Activated T-helper 17 cell treated with anti-CD3 and anti-CD28 coated beads, Interleukin-2, amount 50 U/mL, for 72 hours (primary cell): ENCODE measurements around the gene C2CD4A. TPM values are rescaled to one million over a fixed set of nuclear protein-coding genes. Genes with fewer than 3 reads are reported as not detected.
A peak's percentile ranks its signal among the peaks of the same experiment; 100 is the strongest.

Experiments
- ATAC-seq: fragments of 150-1000 bp; cut with Tn5 transposase; replicated peaks from 2 replicates; pipeline ENCODE4 v1.10.0; 2021; ENCODE audit warnings: mild to moderate bottlenecking, moderate library complexity
- H3K27ac Mint-ChIP-seq: one replicate; pipeline ENCODE4 v1.8.0; 2022; ENCODE audit warnings: mixed read lengths
- H3K27me3 Mint-ChIP-seq: one replicate; pipeline ENCODE4 v1.8.0; 2022; ENCODE audit warnings: mixed read lengths
- H3K36me3 Mint-ChIP-seq: one replicate; pipeline ENCODE4 v1.8.0; 2022; ENCODE audit warnings: low read depth, mild to moderate bottlenecking, mixed read lengths
- H3K4me1 Mint-ChIP-seq: one replicate; pipeline ENCODE4 v1.8.0; 2022; ENCODE audit warnings: mixed read lengths
- H3K4me3 Mint-ChIP-seq: one replicate; pipeline ENCODE4 v1.8.0; 2022; ENCODE audit warnings: mild to moderate bottlenecking, mixed read lengths
- H3K9me3 Mint-ChIP-seq: one replicate; pipeline ENCODE4 v1.8.0; 2022; ENCODE audit warnings: mixed read lengths
- total RNA-seq, 2 donors: library from RNA; stranded (reverse); gene quantifications; one replicate each; pipeline ENCODE4 v1.2.3, GENCODE V29; 2022

C2CD4A gene
- total RNA-seq, 2 donors from 2014 or later, result 1.3 to 5.8 TPM

DNA sequence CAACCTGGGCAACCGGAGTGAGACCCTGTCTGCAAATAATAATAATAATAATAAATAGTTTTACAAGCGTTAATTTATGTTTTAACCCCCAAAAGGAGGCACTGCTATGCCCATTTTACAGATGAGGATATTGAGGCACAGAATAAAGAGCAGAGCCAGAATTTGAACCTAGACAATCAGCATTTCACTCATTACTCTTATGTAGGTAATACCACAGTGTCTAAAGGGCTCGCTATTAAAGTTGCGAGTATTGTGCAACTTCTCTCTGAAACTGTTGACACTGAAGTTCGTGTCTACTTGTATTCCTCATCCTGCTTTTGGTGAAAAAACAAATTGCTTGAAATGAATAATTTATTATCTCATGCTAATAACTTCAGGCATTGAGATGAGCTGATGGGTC is 2.8 kb downstream of the C2CD4A start:
- Mint-ChIP-seq H3K4me1 (peaks cover 19% of the 10 kb centered on the region), H3K36me3 (peaks cover 28% of the 10 kb centered on the region), H3K4me3 (no peak overlapping the region), H3K27me3 (no peaks in the 10 kb centered on the region), H3K9me3 (no peaks in the 10 kb centered on the region), H3K27ac (no peak overlapping the region)
- ATAC-seq, result no peak

DNA sequence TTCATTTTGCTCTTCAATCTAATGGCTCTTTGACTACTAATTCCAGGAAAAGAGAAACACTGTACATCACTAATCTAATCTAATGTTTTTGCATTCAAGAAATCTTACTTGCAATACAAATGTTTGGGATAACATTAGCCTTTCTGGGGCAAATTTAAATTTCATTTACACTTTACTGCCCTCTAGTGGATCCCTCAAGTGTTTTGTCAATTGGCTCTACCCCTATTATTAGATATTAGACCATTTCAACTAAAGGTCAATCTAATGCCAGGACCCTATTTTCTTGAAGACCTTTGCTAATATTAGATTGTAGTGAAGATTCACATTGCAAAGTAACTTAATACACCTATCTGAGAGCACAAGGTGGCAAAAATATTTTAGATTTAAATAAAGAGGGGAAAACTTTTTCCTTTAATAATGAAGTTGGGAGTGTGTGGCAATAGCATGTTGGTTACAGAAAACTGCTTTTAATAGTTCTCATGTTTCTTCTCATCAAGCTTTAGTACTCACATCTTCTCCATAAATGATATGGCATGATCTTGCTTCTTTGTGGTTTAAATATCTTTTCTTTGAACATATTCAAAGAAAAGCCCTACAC is 5.0 kb downstream of the C2CD4A start:
- Mint-ChIP-seq H3K9me3 (no peaks in the 10 kb centered on the region), H3K36me3 (peaks cover 15% of the 10 kb centered on the region), H3K27ac (no peak overlapping the region), H3K4me3 (no peak overlapping the region), H3K4me1 (peaks cover 14% of the 10 kb centered on the region), H3K27me3 (no peaks in the 10 kb centered on the region)
- ATAC-seq, result no peak

DNA sequence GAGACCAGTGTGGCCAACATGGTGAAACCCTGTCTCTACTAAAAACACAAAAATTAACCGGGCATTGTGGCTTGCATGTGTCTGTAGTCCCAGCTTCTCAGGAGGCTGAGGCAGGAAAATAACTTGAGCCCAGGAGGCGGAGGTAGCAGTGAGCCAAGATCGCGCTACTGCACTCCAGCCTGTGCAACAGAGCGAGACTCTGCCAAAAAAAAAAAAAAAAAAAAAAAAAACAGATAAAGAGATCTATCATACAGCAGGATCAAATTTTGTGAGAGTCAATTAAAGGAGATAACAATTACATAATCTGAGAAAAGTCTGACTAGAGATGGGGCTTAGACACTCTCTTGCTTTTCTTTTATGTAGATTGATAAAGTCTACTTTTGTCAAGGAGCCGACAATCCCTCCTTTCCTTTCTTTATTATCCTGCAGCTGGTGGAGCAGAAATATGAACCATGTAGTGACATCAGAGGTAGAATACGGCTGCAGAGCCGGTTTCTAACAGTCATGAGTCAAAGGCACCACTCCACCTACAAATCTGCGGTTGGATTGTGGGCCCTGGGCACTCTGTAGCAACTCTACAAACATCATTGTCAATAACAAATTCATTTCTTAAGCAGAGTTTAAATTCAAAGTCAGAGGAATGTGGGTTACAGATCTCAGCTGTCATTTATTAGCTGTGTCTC is 9.0 kb downstream of the C2CD4A start:
- no peak overlapping the region for H3K27ac Mint-ChIP-seq
- H3K36me3 Mint-ChIP-seq, result no peaks in the 10 kb centered on the region
- no peak overlapping the region for H3K4me3 Mint-ChIP-seq
- peaks cover 5% of the 10 kb centered on the region for H3K4me1 Mint-ChIP-seq
- H3K9me3 Mint-ChIP-seq, result no peaks in the 10 kb centered on the region
- ATAC-seq, result peak; percentile 81
- no peaks in the 10 kb centered on the region for H3K27me3 Mint-ChIP-seq

DNA sequence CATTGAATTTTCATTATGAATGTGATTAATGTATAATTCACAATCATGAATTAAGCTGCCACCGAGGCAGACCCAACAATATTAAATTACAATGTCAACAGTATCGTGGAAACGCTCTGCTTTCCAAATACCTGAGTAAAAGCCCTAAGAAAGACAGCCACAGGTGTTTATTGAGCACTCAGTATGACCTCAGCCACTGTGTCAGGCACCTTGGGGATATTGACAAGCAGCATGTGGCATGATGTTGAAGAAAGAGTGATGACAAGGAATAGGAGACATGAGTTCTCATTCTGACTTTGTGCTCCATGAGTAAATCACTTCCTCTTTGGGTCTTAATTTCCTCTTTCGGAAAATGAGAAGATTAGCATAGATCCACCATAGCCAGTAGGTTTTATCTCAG is 12.8 kb downstream of the C2CD4A start:
- peak; percentile 45 for ATAC-seq
- Mint-ChIP-seq H3K9me3 (no peaks in the 10 kb centered on the region), H3K4me1 (no peaks in the 10 kb centered on the region), H3K27ac (no peak overlapping the region), H3K27me3 (no peaks in the 10 kb centered on the region), H3K4me3 (no peak overlapping the region), H3K36me3 (no peaks in the 10 kb centered on the region)

DNA sequence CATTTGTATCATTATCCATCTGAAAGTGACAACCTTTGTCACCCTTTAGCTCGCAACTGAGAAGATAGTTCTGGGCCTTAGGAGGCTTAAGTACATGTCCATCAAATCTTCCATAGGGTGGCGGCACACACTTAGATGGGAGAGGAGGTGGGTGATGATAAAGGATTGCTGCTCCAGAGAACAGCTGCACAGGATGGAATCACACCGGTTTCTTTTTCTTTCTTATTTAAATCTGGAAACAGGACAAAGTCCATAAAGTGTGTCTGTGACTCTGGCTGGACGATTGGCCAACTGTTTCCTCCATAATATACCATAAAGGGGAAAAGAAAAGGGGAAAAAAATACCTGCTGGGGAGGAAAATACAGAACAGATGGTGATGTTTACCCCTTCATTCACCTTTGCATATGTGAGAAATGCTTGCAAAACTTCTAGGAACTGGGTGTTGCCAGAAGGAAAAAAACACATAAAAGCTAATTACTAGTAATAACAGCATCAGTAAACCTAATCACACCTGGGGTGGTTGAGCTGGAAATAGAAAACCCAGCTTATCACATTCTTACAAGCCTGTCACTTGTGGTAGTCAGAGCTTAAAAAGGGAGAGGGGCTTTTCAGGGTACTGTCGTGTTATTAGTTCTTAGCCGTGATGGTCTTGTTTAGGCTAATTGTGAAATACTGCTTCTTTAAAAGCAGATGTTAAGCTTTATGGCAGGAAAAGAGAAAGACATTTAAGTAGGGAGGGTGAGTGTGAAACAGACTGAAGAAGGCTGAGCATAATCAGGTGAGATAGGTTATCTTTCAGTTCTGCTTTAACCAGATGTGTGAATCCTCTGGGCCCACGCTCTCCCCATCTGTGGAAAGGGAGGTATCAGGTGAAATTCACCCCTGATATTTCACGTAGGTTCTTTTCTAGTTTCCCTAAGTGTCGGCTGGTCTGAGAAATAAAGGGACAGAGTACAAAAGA is 16.7 kb downstream of the C2CD4A start:
- no peaks in the 10 kb centered on the region for H3K27me3 Mint-ChIP-seq
- no peaks in the 10 kb centered on the region for H3K36me3 Mint-ChIP-seq
- no peak for ATAC-seq
- no peaks in the 10 kb centered on the region for H3K9me3 Mint-ChIP-seq
- no peak overlapping the region for H3K4me3 Mint-ChIP-seq
- H3K4me1 Mint-ChIP-seq, result no peaks in the 10 kb centered on the region
- no peak overlapping the region for H3K27ac Mint-ChIP-seq

DNA sequence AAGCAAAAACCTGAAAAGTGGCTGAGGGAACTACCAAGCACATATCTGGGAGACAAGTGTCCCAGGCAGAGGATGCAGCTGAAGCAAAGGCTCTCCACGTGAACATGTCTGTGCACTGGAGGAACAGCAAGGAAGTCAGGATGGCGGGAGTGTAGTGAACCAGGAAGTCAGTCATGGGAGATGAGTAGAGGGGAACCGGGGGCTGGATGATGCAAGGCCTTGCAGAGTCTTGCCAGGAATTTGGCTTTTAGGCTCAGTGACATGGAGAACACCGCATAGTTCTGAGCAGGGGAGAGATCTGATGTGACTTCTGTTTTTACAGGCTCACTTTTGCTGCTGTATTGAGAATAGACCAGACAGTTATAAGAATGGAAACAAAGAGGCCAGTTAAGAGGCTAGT is 19.0 kb downstream of the C2CD4A start:
- Mint-ChIP-seq H3K27ac (peak overlapping the region; percentile 2), H3K27me3 (no peaks in the 10 kb centered on the region), H3K4me1 (no peaks in the 10 kb centered on the region), H3K4me3 (no peak overlapping the region), H3K36me3 (no peaks in the 10 kb centered on the region), H3K9me3 (no peaks in the 10 kb centered on the region)
- ATAC-seq, result no peak

DNA sequence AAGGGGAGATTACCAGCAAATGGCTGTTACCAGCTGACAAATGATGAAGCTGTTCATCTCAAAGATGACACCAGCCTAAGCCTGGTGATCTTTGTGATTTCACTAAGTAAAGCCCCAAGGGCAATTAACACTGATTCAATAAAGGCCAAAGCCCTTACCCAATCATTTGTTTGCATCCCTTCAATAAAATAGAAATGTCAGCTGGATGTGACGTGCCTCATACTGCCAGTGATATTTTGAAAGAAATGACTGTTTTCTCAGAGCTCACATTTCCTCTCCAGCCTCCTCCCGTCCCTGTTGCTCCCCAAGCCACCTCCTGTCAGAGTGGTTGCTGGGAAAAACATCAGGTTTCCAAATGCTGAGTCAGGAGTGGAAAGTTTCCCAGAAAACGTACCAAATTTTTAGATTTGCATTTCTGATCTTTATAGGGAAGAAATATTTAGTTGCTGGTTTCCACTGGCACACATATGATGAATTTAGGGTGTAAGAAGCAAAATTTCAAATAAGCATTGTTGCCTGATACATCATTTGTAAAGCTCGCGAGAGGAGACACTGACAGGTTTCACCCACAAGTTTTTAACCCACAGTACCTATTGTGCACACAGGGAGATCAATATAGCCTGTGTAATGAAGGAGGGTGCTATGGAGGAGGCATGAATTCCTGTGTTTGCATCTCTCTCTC is 21.0 kb downstream of the C2CD4A start:
- peak; percentile 73 for ATAC-seq
- no peaks in the 10 kb centered on the region for H3K27me3 Mint-ChIP-seq
- no peaks in the 10 kb centered on the region for H3K4me1 Mint-ChIP-seq
- no peaks in the 10 kb centered on the region for H3K36me3 Mint-ChIP-seq
- peak overlapping the region; percentile 20 for H3K4me3 Mint-ChIP-seq
- no peaks in the 10 kb centered on the region for H3K9me3 Mint-ChIP-seq
- peak overlapping the region; percentile 7 for H3K27ac Mint-ChIP-seq

DNA sequence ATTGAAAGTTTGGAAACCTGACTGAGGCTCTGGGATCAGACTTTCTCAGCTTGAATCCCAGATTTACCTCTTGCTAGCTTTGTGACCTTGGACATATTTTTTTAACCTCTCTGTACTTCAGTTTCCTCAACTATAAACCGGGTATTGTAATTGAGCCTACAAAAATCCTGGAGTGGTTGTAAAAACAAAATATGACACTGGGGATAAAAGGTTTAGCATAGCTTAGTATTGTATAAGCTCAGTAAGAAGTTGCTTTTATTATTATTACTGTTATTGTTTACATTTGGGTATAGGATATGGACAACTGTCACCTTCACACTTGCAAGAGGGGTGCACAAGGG is 21.5 kb downstream of the C2CD4A start:
- no peak for ATAC-seq

DNA sequence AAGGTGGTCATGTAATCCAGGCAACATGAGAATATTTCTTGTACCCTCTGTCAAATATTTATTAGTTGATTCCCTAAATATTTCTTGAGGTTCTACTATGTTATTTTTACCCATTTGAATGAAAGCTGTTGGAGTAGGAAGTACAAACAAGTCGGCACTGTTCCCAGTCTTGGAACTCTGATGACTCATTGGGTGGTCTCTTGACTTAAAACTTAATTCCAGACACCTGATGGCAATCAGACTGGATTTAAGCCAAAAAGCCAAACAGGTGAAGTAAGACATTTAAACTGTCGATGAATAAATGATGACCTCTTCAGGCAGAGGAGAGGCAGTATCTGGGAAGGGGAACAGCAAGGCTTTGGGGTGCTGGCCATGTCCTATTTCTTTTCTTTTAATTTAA is 22.8 kb downstream of the C2CD4A start:
- H3K27ac Mint-ChIP-seq, result no peak overlapping the region
- no peak overlapping the region for H3K4me3 Mint-ChIP-seq
- H3K36me3 Mint-ChIP-seq, result no peaks in the 10 kb centered on the region
- no peaks in the 10 kb centered on the region for H3K27me3 Mint-ChIP-seq
- ATAC-seq, result no peak
- H3K4me1 Mint-ChIP-seq, result peaks cover 3% of the 10 kb centered on the region
- no peaks in the 10 kb centered on the region for H3K9me3 Mint-ChIP-seq

More for the DNA sequence above, 21.5 kb downstream of the C2CD4A start:
- H3K9me3 Mint-ChIP-seq, result no peaks in the 10 kb centered on the region
- H3K4me1 Mint-ChIP-seq, result no peaks in the 10 kb centered on the region
- no peak overlapping the region for H3K4me3 Mint-ChIP-seq
- H3K36me3 Mint-ChIP-seq, result no peaks in the 10 kb centered on the region
- peak overlapping the region; percentile 7 for H3K27ac Mint-ChIP-seq
- H3K27me3 Mint-ChIP-seq, result no peaks in the 10 kb centered on the region

DNA sequence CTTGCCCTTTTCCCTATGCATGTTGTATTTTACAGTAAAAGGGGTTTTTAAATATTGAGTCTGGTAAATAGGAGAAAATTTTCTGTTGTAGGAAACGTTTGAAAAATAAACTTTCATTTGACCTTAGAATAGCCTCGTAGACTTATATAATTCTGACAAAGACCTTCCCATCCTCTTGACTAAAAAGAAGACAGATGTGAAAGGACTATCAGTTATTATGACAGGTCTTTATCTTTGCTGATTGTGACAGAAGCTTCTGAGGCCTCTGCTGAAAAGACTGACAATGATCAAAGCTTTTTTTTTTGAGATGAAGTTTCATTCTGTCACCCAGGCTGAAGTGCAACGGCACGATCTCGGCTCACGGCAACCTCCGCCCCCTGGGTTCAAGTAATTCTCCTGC is 24.2 kb downstream of the C2CD4A start:
- no peaks in the 10 kb centered on the region for H3K9me3 Mint-ChIP-seq

DNA sequence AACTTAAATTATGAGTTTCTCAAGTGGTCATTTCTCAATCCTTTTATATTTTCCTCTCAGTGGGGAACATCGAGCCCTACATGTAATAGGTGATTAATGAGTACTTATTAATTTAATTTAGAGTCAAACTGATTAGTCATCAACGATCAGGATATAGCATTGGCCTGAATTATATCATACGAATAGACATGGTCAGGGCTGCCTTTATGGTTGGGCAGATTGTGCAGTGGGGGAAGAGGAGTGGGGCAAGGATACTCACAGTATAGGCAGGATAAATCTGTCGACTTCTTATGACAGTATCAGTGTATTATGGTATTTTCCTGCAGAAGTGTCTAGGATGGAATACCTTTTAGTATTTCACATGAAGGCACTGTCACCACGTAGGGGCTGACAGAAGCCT is 27.0 kb downstream of the C2CD4A start:
- H3K4me3 Mint-ChIP-seq, result no peak overlapping the region
- no peaks in the 10 kb centered on the region for H3K36me3 Mint-ChIP-seq
- ATAC-seq, result no peak
- H3K4me1 Mint-ChIP-seq, result peaks cover 7% of the 10 kb centered on the region
- no peaks in the 10 kb centered on the region for H3K27me3 Mint-ChIP-seq
- no peaks in the 10 kb centered on the region for H3K9me3 Mint-ChIP-seq
- H3K27ac Mint-ChIP-seq, result peak overlapping the region; percentile 64

More for the DNA sequence above, 24.2 kb downstream of the C2CD4A start:
- Mint-ChIP-seq H3K27me3 (no peaks in the 10 kb centered on the region), H3K4me3 (no peak overlapping the region), H3K4me1 (peaks cover 7% of the 10 kb centered on the region), H3K36me3 (no peaks in the 10 kb centered on the region), H3K27ac (no peak overlapping the region)
- no peak for ATAC-seq

DNA sequence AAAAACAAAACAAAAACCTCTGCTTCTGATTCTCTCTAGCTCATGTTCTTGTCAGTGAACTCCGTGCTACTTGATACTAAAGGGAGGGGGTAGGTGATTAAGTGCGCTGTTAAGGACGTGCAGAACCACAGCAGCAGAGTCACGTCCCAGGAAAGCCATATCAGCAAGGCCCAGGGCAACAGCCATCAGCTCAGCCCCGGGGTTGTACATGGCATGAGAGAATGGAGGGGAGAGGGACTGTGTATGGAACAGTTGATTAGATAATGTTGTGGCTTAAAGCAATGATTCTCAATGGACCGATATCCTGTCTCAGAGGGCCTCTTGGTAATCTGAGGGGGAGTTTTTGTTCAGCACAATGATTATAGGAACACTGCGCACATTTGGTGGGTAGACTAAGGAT is 27.6 kb downstream of the C2CD4A start:
- peak overlapping the region; percentile 64 for H3K27ac Mint-ChIP-seq
- no peak overlapping the region for H3K4me3 Mint-ChIP-seq
- H3K9me3 Mint-ChIP-seq, result no peaks in the 10 kb centered on the region
- H3K27me3 Mint-ChIP-seq, result no peaks in the 10 kb centered on the region
- H3K4me1 Mint-ChIP-seq, result peaks cover 7% of the 10 kb centered on the region
- no peak for ATAC-seq
- no peaks in the 10 kb centered on the region for H3K36me3 Mint-ChIP-seq

DNA sequence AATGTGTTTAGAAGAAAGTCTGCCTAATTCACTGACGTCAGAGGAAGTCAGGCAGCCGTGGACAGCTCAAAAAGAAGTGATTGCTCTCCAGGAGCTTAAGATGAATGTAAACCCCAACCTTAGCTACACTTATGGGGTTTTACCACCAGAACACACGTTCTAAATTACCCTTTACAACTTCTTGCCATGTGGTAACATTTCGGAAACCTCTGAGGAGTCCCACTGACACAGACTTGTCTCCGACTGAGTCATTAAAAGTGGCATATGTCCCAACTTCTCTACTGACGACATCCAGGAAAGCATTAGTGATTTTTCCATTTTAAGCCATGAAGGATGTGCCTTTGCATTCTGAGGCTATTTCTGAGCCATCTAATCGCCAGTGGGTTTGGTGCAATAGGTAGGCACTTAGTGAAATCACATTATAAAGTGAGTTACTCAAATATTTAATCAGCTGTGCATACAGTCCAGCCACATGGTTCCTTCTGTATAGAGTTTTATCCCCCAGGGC is 32.4 kb downstream of the C2CD4A start:
- Mint-ChIP-seq H3K27ac (peak overlapping the region; percentile 69), H3K36me3 (no peaks in the 10 kb centered on the region), H3K4me1 (peaks cover 5% of the 10 kb centered on the region), H3K27me3 (no peaks in the 10 kb centered on the region), H3K4me3 (peak overlapping the region; percentile 42), H3K9me3 (no peaks in the 10 kb centered on the region)
- peak; percentile 92 for ATAC-seq

DNA sequence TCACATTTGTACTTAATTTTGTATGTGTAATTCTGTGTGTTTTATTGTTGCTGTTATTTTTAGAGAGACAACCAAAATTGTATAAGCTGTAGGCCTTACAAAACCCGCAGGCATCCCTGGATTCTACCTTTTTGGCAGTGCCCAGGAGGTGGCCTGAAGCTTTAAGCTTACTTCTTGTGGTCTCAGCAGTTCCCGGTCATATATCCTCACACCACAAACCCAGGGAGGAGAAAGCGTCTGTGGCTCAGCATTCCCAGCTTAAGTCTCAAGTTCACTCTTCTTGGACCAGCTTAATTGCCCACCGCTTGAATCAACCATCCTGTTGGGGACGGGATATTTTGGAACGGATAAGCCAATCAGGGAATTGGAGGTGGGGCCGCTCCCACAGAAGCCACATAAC is 36.7 kb downstream of the C2CD4A start:
- Mint-ChIP-seq H3K27ac (peak overlapping the region; percentile 50), H3K9me3 (no peaks in the 10 kb centered on the region)
- ATAC-seq, result no peak

More for the DNA sequence above, 36.7 kb downstream of the C2CD4A start:
- Mint-ChIP-seq H3K36me3 (no peaks in the 10 kb centered on the region), H3K4me1 (peaks cover 4% of the 10 kb centered on the region), H3K4me3 (no peak overlapping the region), H3K27me3 (no peaks in the 10 kb centered on the region)
